Mammary epithelial cell (primary cell): ENCODE data around the gene DOC2A.
"Not testable (repeated sequence)": the region's sequence is repeated elsewhere in the genome, so short reads cannot be mapped to it uniquely, and the experiment has no call there.

Experiments
- EZH2 ChIP-seq: IDR thresholded peaks from 2 replicates; pipeline ENCODE4 v1.6.1; 2012; ENCODE audit warnings: low read length, inconsistent platforms, borderline replicate concordance
- TF ChIP-seq, protein P1 (sequence below), 2 donors: IDR thresholded peaks in 1 of 2; conservative IDR thresholded peaks in 1 of 2; 2 replicates each; pipeline ENCODE4 v1.5.1; 2011 to 2012; ENCODE audit warnings: inconsistent platforms in 2 of 2, low read length in 2 of 2, mild to moderate bottlenecking in 2 of 2, control low read depth in 1 of 2, low read depth in 1 of 2; ENCODE audit not compliant: insufficient read depth in 1 of 2; ENCODE audit errors: extremely low read depth in 1 of 2

DNA sequence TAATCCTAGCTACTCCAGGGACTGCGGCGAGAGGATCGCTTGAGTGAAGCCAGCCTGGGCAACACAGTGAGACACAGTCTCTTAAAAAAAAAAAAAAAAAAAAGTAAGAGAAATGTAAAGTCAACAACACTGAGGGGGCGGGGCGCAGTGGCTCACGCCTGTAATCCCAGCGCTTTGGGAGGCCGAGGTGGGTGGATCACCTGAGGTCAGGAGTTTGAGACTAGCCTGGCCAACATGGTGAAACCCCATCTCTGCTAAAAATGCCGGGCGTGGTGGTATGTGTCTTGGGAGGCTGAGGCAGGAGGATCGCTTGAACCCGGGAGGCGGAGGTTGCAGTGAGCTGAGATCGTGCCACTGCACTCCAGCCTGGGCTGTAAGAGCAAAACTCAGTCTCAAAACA is 1.8 kb upstream of the DOC2A start:
- TF ChIP-seq, protein P1, sequence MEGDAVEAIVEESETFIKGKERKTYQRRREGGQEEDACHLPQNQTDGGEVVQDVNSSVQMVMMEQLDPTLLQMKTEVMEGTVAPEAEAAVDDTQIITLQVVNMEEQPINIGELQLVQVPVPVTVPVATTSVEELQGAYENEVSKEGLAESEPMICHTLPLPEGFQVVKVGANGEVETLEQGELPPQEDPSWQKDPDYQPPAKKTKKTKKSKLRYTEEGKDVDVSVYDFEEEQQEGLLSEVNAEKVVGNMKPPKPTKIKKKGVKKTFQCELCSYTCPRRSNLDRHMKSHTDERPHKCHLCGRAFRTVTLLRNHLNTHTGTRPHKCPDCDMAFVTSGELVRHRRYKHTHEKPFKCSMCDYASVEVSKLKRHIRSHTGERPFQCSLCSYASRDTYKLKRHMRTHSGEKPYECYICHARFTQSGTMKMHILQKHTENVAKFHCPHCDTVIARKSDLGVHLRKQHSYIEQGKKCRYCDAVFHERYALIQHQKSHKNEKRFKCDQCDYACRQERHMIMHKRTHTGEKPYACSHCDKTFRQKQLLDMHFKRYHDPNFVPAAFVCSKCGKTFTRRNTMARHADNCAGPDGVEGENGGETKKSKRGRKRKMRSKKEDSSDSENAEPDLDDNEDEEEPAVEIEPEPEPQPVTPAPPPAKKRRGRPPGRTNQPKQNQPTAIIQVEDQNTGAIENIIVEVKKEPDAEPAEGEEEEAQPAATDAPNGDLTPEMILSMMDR (conservative IDR thresholded peaks at IDR 0.05 in 1 of 2, IDR thresholded peaks at IDR 0.05 in 1 of 2; ENCODE audit: extremely low read depth in 1 of 2, insufficient read depth in 1 of 2, low read depth in 1 of 2, low read length in 2 of 2) = not testable (repeated sequence)
- TF ChIP-seq EZH2 = not testable (repeated sequence)
